ENCODE data around the gene PIAS1.
"Not testable (repeated sequence)": the region's sequence is repeated elsewhere in the genome, so short reads cannot be mapped to it uniquely, and the experiment has no call there.

The PIAS1 gene

GRCh38 chr15:68045289-68046265 is 8.5 kb upstream of the PIAS1 start:
- Mint-ChIP-seq H3K27me3 (peaks cover 0 to 4% of the 10 kb centered on the region in 2 donors), H3K4me3 (no peak overlapping the region)

GRCh38 chr15:68047826-68048225 is 6.3 kb upstream of the PIAS1 start:
- no peak overlapping the region for H3K27ac Mint-ChIP-seq
- no peak overlapping the region for H3K4me3 Mint-ChIP-seq
- peaks cover 0 to 9% of the 10 kb centered on the region in 2 donors for H3K27me3 Mint-ChIP-seq
- H3K9me3 Mint-ChIP-seq, result peaks cover 0 to 2% of the 10 kb centered on the region in 2 donors
- DNase-seq (no peak), ATAC-seq (replicated peaks) (no peak)
- H3K4me1 Mint-ChIP-seq, result no peaks in the 10 kb centered on the region
- H3K36me3 Mint-ChIP-seq, result peaks cover 3 to 4% of the 10 kb centered on the region in 2 donors

More at GRCh38 chr15:68045289-68046265, 8.5 kb upstream of the PIAS1 start:
- H3K27ac Mint-ChIP-seq, result no peak overlapping the region
- no peak for ATAC-seq (replicated peaks)
- H3K4me1 Mint-ChIP-seq, result no peaks in the 10 kb centered on the region
- DNase-seq, result no peak
- H3K9me3 Mint-ChIP-seq, result peaks cover 0 to 2% of the 10 kb centered on the region in 2 donors
- peaks cover 3 to 4% of the 10 kb centered on the region in 2 donors for H3K36me3 Mint-ChIP-seq

GRCh38 chr15:68051109-68051508 is 3.0 kb upstream of the PIAS1 start:
- Mint-ChIP-seq H3K27me3 (peaks cover 0 to 9% of the 10 kb centered on the region in 2 donors), H3K36me3 (peaks cover 2 to 4% of the 10 kb centered on the region in 2 donors), H3K4me1 (peaks cover 5% of the 10 kb centered on the region in 2 donors), H3K4me3 (no peak overlapping the region), H3K9me3 (peaks cover 0 to 2% of the 10 kb centered on the region in 2 donors), H3K27ac (no peak overlapping the region)
- ATAC-seq (replicated peaks) (no peak), DNase-seq (no peak)

- DNase-seq (no peak), ATAC-seq (replicated peaks) (no peak)
- Mint-ChIP-seq H3K4me3 (no peak overlapping the region), H3K27ac (no peak overlapping the region), H3K9me3 (no peaks in the 10 kb centered on the region), H3K4me1 (peaks cover 7 to 13% of the 10 kb centered on the region in 2 donors), H3K27me3 (peaks cover 0 to 5% of the 10 kb centered on the region in 2 donors), H3K36me3 (no peaks in the 10 kb centered on the region)
These were observed 2.2 kb upstream of the PIAS1 start for GRCh38 chr15:68051907-68052306.

- Mint-ChIP-seq H3K36me3 (no peaks in the 10 kb centered on the region), H3K27me3 (peaks cover 0 to 5% of the 10 kb centered on the region in 2 donors), H3K4me1 (peaks cover 7 to 16% of the 10 kb centered on the region in 2 donors), H3K27ac (no peak overlapping the region), H3K9me3 (no peaks in the 10 kb centered on the region), H3K4me3 (no peak overlapping the region)
- ATAC-seq (replicated peaks) (no peak), DNase-seq (no peak)
These were observed 1.7 kb upstream of the PIAS1 start for GRCh38 chr15:68052431-68052830.

- H3K36me3 Mint-ChIP-seq, result no peaks in the 10 kb centered on the region
- no peak overlapping the region for H3K27ac Mint-ChIP-seq
- peaks cover 0 to 5% of the 10 kb centered on the region in 2 donors for H3K27me3 Mint-ChIP-seq
- no peaks in the 10 kb centered on the region for H3K9me3 Mint-ChIP-seq
- DNase-seq (no peak), ATAC-seq (replicated peaks) (no peak)
- peaks cover 10 to 22% of the 10 kb centered on the region in 2 donors for H3K4me1 Mint-ChIP-seq
- H3K4me3 Mint-ChIP-seq, result no peak overlapping the region
These were observed 1.1 kb upstream of the PIAS1 start for GRCh38 chr15:68053001-68053400.

- Mint-ChIP-seq H3K4me3 (peak overlapping the region; percentile 84 to 91), H3K27ac (peak overlapping the region; percentile 93), H3K36me3 (no peaks in the 10 kb centered on the region), H3K27me3 (peaks cover 0 to 5% of the 10 kb centered on the region in 2 donors), H3K9me3 (no peaks in the 10 kb centered on the region), H3K4me1 (peaks cover 10 to 26% of the 10 kb centered on the region in 2 donors)
- peak; percentile 14 to 18 for ATAC-seq (replicated peaks)
- no peak for DNase-seq
These were observed 611 bp downstream of the PIAS1 start for GRCh38 chr15:68054628-68055223.

- peaks cover 10 to 26% of the 10 kb centered on the region in 2 donors for H3K4me1 Mint-ChIP-seq
- ATAC-seq (replicated peaks), result peak; percentile 64 to 67
These were observed 1.1 kb downstream of the PIAS1 start for GRCh38 chr15:68055224-68055705.

GRCh38 chr15:68056097-68056865 is 2.2 kb downstream of the PIAS1 start:
- Mint-ChIP-seq H3K9me3 (no peaks in the 10 kb centered on the region), H3K4me1 (peaks cover 12 to 29% of the 10 kb centered on the region in 2 donors), H3K4me3 (peak overlapping the region; percentile 69 to 91), H3K27me3 (peaks cover 0 to 5% of the 10 kb centered on the region in 2 donors), H3K36me3 (no peaks in the 10 kb centered on the region), H3K27ac (no peak overlapping the region)
- no peak for DNase-seq
- no peak for ATAC-seq (replicated peaks)

More at GRCh38 chr15:68055224-68055705, 1.1 kb downstream of the PIAS1 start:
- Mint-ChIP-seq H3K4me3 (peak overlapping the region; percentile 84 to 91), H3K9me3 (no peaks in the 10 kb centered on the region), H3K36me3 (no peaks in the 10 kb centered on the region), H3K27ac (peak overlapping the region; percentile 93), H3K27me3 (peaks cover 0 to 5% of the 10 kb centered on the region in 2 donors)
- peak; percentile 56 for DNase-seq

GRCh38 chr15:68057034-68057433 is 2.9 kb downstream of the PIAS1 start:
- H3K9me3 Mint-ChIP-seq, result no peaks in the 10 kb centered on the region
- DNase-seq, result no peak
- H3K27ac Mint-ChIP-seq, result no peak overlapping the region
- H3K4me1 Mint-ChIP-seq, result peaks cover 12 to 36% of the 10 kb centered on the region in 2 donors
- no peak overlapping the region for H3K4me3 Mint-ChIP-seq
- peaks cover 0 to 1% of the 10 kb centered on the region in 2 donors for H3K36me3 Mint-ChIP-seq
- ATAC-seq (replicated peaks), result no peak
- H3K27me3 Mint-ChIP-seq, result peaks cover 0 to 5% of the 10 kb centered on the region in 2 donors

GRCh38 chr15:68057758-68058157 is 3.6 kb downstream of the PIAS1 start:
- Mint-ChIP-seq H3K9me3 (no peaks in the 10 kb centered on the region), H3K4me1 (peaks cover 12 to 44% of the 10 kb centered on the region in 2 donors), H3K27ac (no peak overlapping the region), H3K27me3 (no peaks in the 10 kb centered on the region), H3K4me3 (no peak overlapping the region), H3K36me3 (peaks cover 0 to 1% of the 10 kb centered on the region in 2 donors)
- ATAC-seq (replicated peaks), result no peak
- no peak for DNase-seq

GRCh38 chr15:68058970-68059369 is 4.9 kb downstream of the PIAS1 start:
- not testable (repeated sequence) for H3K4me3 Mint-ChIP-seq; H3K27me3 Mint-ChIP-seq; H3K9me3 Mint-ChIP-seq; H3K36me3 Mint-ChIP-seq; H3K27ac Mint-ChIP-seq; DNase-seq; ATAC-seq (replicated peaks)
- H3K4me1 Mint-ChIP-seq, result peaks cover 11 to 48% of the 10 kb centered on the region in 2 donors

GRCh38 chr15:68059630-68060029 is 5.5 kb downstream of the PIAS1 start:
- Mint-ChIP-seq H3K27ac (no peak overlapping the region), H3K27me3 (no peaks in the 10 kb centered on the region), H3K36me3 (peaks cover 0 to 1% of the 10 kb centered on the region in 2 donors), H3K4me1 (peaks cover 11 to 48% of the 10 kb centered on the region in 2 donors), H3K4me3 (no peak overlapping the region), H3K9me3 (no peaks in the 10 kb centered on the region)
- DNase-seq (no peak), ATAC-seq (replicated peaks) (no peak)

- no peak overlapping the region for H3K27ac Mint-ChIP-seq
- no peaks in the 10 kb centered on the region for H3K9me3 Mint-ChIP-seq
- DNase-seq (no peak), ATAC-seq (replicated peaks) (no peak)
- H3K27me3 Mint-ChIP-seq, result no peaks in the 10 kb centered on the region
- peaks cover 9 to 42% of the 10 kb centered on the region in 2 donors for H3K4me1 Mint-ChIP-seq
- peaks cover 0 to 1% of the 10 kb centered on the region in 2 donors for H3K36me3 Mint-ChIP-seq
- no peak overlapping the region for H3K4me3 Mint-ChIP-seq
These were observed 7.1 kb downstream of the PIAS1 start for GRCh38 chr15:68061171-68061570.
